Natural killer cell (primary cell): ENCODE measurements around the gene TCF4. TPM values are rescaled to one million over a fixed set of nuclear protein-coding genes. Genes with fewer than 3 reads are reported as not detected.

Experiments
- ATAC-seq, 3 donors: fragments of 150-1000 bp in 2 of 3; fragments of 200-7000 bp in 1 of 3; cut with Tn5 transposase; 1 replicate in 1 of 3; 2 replicates in 2 of 3; pipeline ENCODE4 v1.10.0; 2021; ENCODE audit warnings: mild to moderate bottlenecking in 2 of 3, moderate library complexity in 2 of 3
- DNase-seq, 2 donors: peaks; one replicate each; pipeline versions ENCODE4 v3.0.0 to v3.0.0-alpha.2; 2013 to 2021; ENCODE audit warnings: mixed read lengths in 1 of 2
- H3K27ac ChIP-seq: one replicate; pipeline ENCODE4 v1.5.1; 2013; ENCODE audit warnings: mild to moderate bottlenecking, low read length
- H3K27me3 ChIP-seq: one replicate; pipeline ENCODE4 v1.6.1; 2013; ENCODE audit warnings: low read length; ENCODE audit not compliant: control insufficient read depth, insufficient read depth
- H3K36me3 ChIP-seq: one replicate; pipeline ENCODE4 v1.6.1; 2013; ENCODE audit warnings: low read length; ENCODE audit not compliant: control insufficient read depth, insufficient read depth
- H3K4me1 ChIP-seq: one replicate; pipeline ENCODE4 v1.6.1; 2013; ENCODE audit warnings: low read length; ENCODE audit not compliant: control insufficient read depth, insufficient read depth
- H3K4me3 ChIP-seq: one replicate; pipeline ENCODE4 v1.5.1; 2013; ENCODE audit warnings: low read length
- H3K9me3 ChIP-seq: one replicate; pipeline ENCODE4 v1.6.1; 2013; ENCODE audit warnings: low read length; ENCODE audit not compliant: control insufficient read depth, insufficient read depth
- H3K27ac Mint-ChIP-seq, 2 donors: one replicate each; pipeline ENCODE4 v1.8.0; 2022; ENCODE audit warnings: mild to moderate bottlenecking in 2 of 2, mixed read lengths in 2 of 2, moderate library complexity in 1 of 2
- H3K27me3 Mint-ChIP-seq, 2 donors: one replicate each; pipeline ENCODE4 v1.8.0; 2022; ENCODE audit warnings: low read depth in 2 of 2, mixed read lengths in 2 of 2
- H3K36me3 Mint-ChIP-seq: one replicate; pipeline ENCODE4 v1.8.0; 2022; ENCODE audit warnings: mixed read lengths
- H3K4me1 Mint-ChIP-seq, 2 donors: one replicate each; pipeline ENCODE4 v1.8.0; 2022; ENCODE audit warnings: mixed read lengths in 2 of 2
- H3K4me3 Mint-ChIP-seq: one replicate; pipeline ENCODE4 v1.8.0; 2022; ENCODE audit warnings: mild to moderate bottlenecking, moderate library complexity, mixed read lengths
- H3K9me3 Mint-ChIP-seq, 2 donors: one replicate each; pipeline ENCODE4 v1.8.0; 2022; ENCODE audit warnings: mixed read lengths in 2 of 2
- WGBS: methylation state at CpG from one replicate; pipeline ENCODE4 v1.1.7; 2013; ENCODE audit warnings: missing lambda C conversion rate; ENCODE audit not compliant: insufficient coverage; 5-methylcytosine and 5-hydroxymethylcytosine counted together
- intact Hi-C: fragments of 100-400 bp; cut with micrococcal nuclease; formaldehyde crosslinking; loops from one replicate; pipeline ENCODE4 v1.14.2; 2022
- total RNA-seq, 4 donors: library from RNA; stranded (reverse); fragments of 120-200 nt in 1 of 4; gene quantifications; one replicate each; pipeline versions ENCODE4 v1.2.3 to v1.2.4, GENCODE V29; 2013 to 2022
- TF ChIP-seq, protein P1 (sequence below): fragments of 200-600 bp; IDR thresholded peaks from one replicate; pipeline ENCODE4 v1.8.0; 2022; ENCODE audit warnings: antibody characterized with exemption

TCF4 gene
- total RNA-seq, 3 donors from 2014 or later (not counting 1 experiment from before 2014, with no cell fraction given) = 8.3 to 16.5 (median 9.0) TPM

DNA sequence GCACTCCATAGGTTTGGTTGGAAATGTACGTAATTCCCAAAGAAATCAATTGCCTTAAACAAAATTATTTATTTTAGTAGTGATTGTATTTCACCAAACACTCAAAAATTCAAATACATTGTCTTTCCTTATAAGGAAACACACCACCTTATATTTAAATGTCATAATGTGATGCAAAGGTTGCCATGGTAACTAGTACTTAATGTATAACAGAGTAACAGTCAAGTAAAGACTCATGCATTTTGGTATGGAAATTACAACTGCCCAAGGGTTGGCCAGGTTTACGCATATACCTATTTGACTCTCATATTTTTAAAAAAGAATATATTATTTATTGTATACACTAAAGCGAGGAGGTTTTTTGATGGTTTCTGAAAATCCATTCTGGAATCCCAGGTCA, 231.2 kb downstream of the TCF4 start:
- H3K4me1 ChIP-seq = no peaks in the 10 kb centered on the region
- no peak overlapping the region for H3K4me3 ChIP-seq
- Mint-ChIP-seq H3K4me3 (no peak overlapping the region), H3K4me1 (no peaks in the 10 kb centered on the region), H3K9me3 (no peaks in the 10 kb centered on the region), H3K36me3 (no peaks in the 10 kb centered on the region), H3K27me3 (peaks cover 0 to 9% of the 10 kb centered on the region in 2 donors), H3K27ac (no peak overlapping the region)
- no peaks in the 10 kb centered on the region for H3K36me3 ChIP-seq
- H3K27ac ChIP-seq = no peak overlapping the region
- DNase-seq (no peak), ATAC-seq (no peak)
- WGBS = no CpG with 5 or more reads among the region's 3 CpGs
- intact Hi-C loops = no loop called here
- TF ChIP-seq, protein P1, sequence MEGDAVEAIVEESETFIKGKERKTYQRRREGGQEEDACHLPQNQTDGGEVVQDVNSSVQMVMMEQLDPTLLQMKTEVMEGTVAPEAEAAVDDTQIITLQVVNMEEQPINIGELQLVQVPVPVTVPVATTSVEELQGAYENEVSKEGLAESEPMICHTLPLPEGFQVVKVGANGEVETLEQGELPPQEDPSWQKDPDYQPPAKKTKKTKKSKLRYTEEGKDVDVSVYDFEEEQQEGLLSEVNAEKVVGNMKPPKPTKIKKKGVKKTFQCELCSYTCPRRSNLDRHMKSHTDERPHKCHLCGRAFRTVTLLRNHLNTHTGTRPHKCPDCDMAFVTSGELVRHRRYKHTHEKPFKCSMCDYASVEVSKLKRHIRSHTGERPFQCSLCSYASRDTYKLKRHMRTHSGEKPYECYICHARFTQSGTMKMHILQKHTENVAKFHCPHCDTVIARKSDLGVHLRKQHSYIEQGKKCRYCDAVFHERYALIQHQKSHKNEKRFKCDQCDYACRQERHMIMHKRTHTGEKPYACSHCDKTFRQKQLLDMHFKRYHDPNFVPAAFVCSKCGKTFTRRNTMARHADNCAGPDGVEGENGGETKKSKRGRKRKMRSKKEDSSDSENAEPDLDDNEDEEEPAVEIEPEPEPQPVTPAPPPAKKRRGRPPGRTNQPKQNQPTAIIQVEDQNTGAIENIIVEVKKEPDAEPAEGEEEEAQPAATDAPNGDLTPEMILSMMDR = no peak
- H3K9me3 ChIP-seq = no peaks in the 10 kb centered on the region
- H3K27me3 ChIP-seq = no peaks in the 10 kb centered on the region

DNA sequence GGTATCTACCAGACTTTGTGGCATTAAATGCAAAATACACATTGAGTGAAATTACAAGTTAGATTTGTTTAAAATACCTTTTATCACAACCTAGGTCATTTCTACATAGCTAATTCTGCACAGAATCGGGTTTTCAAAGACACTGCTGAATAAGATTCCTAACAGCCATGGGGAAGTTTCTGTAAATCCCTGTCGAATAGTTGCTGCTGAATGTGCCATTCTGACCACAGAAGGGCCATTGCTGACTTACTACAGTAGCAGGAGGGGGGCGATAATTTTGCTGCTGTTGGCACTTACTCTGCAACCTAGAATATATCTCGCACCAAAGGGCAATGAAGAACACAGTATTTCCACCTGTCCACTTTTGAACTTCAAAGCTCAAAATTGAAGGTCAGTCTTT, 232.8 kb downstream of the TCF4 start:
- H3K36me3 Mint-ChIP-seq = no peaks in the 10 kb centered on the region
- Histone ChIP-seq H3K4me1 (no peaks in the 10 kb centered on the region), H3K36me3 (no peaks in the 10 kb centered on the region), H3K9me3 (no peaks in the 10 kb centered on the region), H3K27me3 (no peaks in the 10 kb centered on the region), H3K27ac (no peak overlapping the region), H3K4me3 (no peak overlapping the region)
- peaks cover 0 to 9% of the 10 kb centered on the region in 2 donors for H3K27me3 Mint-ChIP-seq
- TF ChIP-seq, protein P1 = no peak
- ATAC-seq (no peak), DNase-seq (no peak)
- H3K9me3 Mint-ChIP-seq = no peaks in the 10 kb centered on the region
- H3K4me1 Mint-ChIP-seq = no peaks in the 10 kb centered on the region
- H3K27ac Mint-ChIP-seq = no peak overlapping the region
- H3K4me3 Mint-ChIP-seq = no peak overlapping the region
- intact Hi-C loops = no loop called here
- 64% methylated on average over 4 of the region's 4 CpGs for WGBS

DNA sequence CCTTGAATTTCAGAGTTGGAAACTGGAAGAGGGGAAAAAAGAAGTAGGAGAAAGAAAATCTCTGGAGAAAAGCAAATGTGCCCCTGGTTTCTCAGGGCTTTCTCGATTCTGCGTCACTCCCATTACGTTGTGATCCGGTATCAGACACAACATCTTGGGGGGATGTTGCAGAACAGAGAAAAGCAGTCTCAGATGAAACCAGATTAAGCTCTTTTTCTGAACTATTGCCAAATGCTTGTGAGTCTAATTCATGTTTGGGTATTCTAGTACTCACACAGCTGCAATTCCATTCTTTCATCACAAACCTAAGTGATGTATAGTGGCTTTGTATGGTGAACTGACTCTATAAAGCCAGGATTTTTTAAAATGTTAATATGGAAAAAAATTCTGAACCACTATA, 233.2 kb downstream of the TCF4 start:
- no peak overlapping the region for H3K4me3 ChIP-seq
- Mint-ChIP-seq H3K4me3 (no peak overlapping the region), H3K27me3 (peaks cover 0 to 9% of the 10 kb centered on the region in 2 donors), H3K9me3 (no peaks in the 10 kb centered on the region), H3K27ac (no peak overlapping the region), H3K4me1 (no peaks in the 10 kb centered on the region), H3K36me3 (no peaks in the 10 kb centered on the region)
- no peak for DNase-seq
- TF ChIP-seq, protein P1 = no peak
- no peaks in the 10 kb centered on the region for H3K36me3 ChIP-seq
- no peaks in the 10 kb centered on the region for H3K27me3 ChIP-seq
- no peaks in the 10 kb centered on the region for H3K4me1 ChIP-seq
- intact Hi-C loops = no loop called here
- no peak for ATAC-seq
- H3K27ac ChIP-seq = no peak overlapping the region
- no peaks in the 10 kb centered on the region for H3K9me3 ChIP-seq
- WGBS = 58% methylated on average over 4 of the region's 4 CpGs

DNA sequence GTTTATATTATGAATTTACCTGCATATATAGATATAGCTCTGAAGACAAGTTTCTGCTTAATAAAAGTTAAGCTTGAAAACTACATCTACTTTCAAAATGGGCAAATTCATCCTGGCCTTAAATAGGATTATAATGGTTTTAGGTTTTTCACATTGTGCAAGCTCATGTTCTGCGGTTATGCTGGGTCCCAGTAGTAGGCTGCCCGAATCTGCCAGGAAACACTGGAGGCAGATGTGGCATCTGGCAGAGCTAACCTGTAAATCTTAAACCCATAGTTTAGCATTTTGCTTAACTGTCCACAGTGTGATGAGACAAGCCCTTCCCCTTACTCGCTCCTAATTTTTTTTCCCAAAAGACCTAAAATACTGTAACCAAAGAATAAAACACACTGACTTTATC, 234.2 kb downstream of the TCF4 start:
- Histone ChIP-seq H3K4me1 (no peaks in the 10 kb centered on the region), H3K9me3 (no peaks in the 10 kb centered on the region), H3K27ac (no peak overlapping the region), H3K36me3 (no peaks in the 10 kb centered on the region), H3K27me3 (no peaks in the 10 kb centered on the region), H3K4me3 (no peak overlapping the region)
- no peak for DNase-seq
- H3K4me3 Mint-ChIP-seq = no peak overlapping the region
- no peaks in the 10 kb centered on the region for H3K36me3 Mint-ChIP-seq
- TF ChIP-seq, protein P1 = no peak
- no peak for ATAC-seq
- no peak overlapping the region for H3K27ac Mint-ChIP-seq
- H3K27me3 Mint-ChIP-seq = peaks cover 0 to 9% of the 10 kb centered on the region in 2 donors
- intact Hi-C loops = no loop called here
- H3K9me3 Mint-ChIP-seq = no peaks in the 10 kb centered on the region
- WGBS = 19% methylated on average over 3 of the region's 3 CpGs
- H3K4me1 Mint-ChIP-seq = no peaks in the 10 kb centered on the region
